Naive thymus-derived CD8-positive, alpha-beta T cell (primary cell): ENCODE results near the gene NXN. TPM values are rescaled to one million over a fixed set of nuclear protein-coding genes. Genes with fewer than 3 reads are reported as not detected.

Source experiments
- ATAC-seq, 2 donors: fragments of 150-1000 bp; cut with Tn5 transposase in 1 of 2; sonication (Bioruptor Pico), chemical (Tn5 transposase) in 1 of 2; 1 replicate in 1 of 2; 2 replicates in 1 of 2; pipeline ENCODE4 v1.10.0; 2021; ENCODE audit warnings: mild to moderate bottlenecking in 2 of 2, moderate library complexity in 2 of 2
- POLR2A ChIA-PET: fragments of 350-600 bp; sonication (Branson Sonifier 250); formaldehyde crosslinking; loops from one replicate; lab custom pipeline; 2021; ENCODE audit warnings: antibody characterized with exemption; lab: Charles Lee
- DNase-seq, 10 donors: peaks; one replicate each; pipeline versions ENCODE4 v3.0.0 to v3.0.0-alpha.2; 2020 to 2022
- H3K27ac Mint-ChIP-seq, 10 donors: one replicate each; pipeline ENCODE4 v1.8.0; 2020 to 2022; ENCODE audit warnings: mild to moderate bottlenecking in 10 of 10, mixed read lengths in 10 of 10, moderate library complexity in 4 of 10, inconsistent platforms in 1 of 10
- H3K27me3 Mint-ChIP-seq, 5 donors: one replicate each; pipeline ENCODE4 v1.8.0; 2021 to 2022; ENCODE audit warnings: mixed read lengths in 5 of 5
- H3K36me3 Mint-ChIP-seq, 3 donors: one replicate each; pipeline ENCODE4 v1.8.0; 2020 to 2022; ENCODE audit warnings: mixed read lengths in 3 of 3, mild to moderate bottlenecking in 2 of 3, inconsistent platforms in 1 of 3
- H3K4me1 Mint-ChIP-seq, 4 donors: one replicate each; pipeline ENCODE4 v1.8.0; 2021 to 2022; ENCODE audit warnings: mixed read lengths in 4 of 4
- H3K4me3 Mint-ChIP-seq, 10 donors: one replicate each; pipeline ENCODE4 v1.8.0; 2020 to 2022; ENCODE audit warnings: mild to moderate bottlenecking in 10 of 10, mixed read lengths in 10 of 10, moderate library complexity in 6 of 10, inconsistent platforms in 1 of 10
- H3K9me3 Mint-ChIP-seq, 9 donors: one replicate each; pipeline ENCODE4 v1.8.0; 2020 to 2022; ENCODE audit warnings: mixed read lengths in 9 of 9, mild to moderate bottlenecking in 3 of 9, inconsistent platforms in 1 of 9, moderate library complexity in 1 of 9
- polyA plus RNA-seq, 3 donors: library from polyadenylated mRNA; unstranded; fragments of 300-500 nt; fragmentation: Illumina TruSeq; gene quantifications; one replicate each; pipeline ENCODE4 v1.2.3, GENCODE V29; 2021
- total RNA-seq, 8 experiments: library from RNA in 2 of 8; stranded (reverse) in 2 of 8; gene quantifications; one replicate each; pipeline ENCODE4 v1.2.3 and lab custom pipeline; 2021 to 2026

The NXN gene
- total and polyA plus RNA-seq, 5 experiments from 2014 or later = 0.06 to 0.85 (median 0.49) TPM

GRCh38 chr17:897970-898619 is 81.5 kb downstream of the NXN start:
- Mint-ChIP-seq H3K9me3 (no peaks in the 10 kb centered on the region), H3K27ac (peak overlapping the region in 1 of 10 donors; percentile 61), H3K36me3 (no peaks in the 10 kb centered on the region), H3K4me3 (no peak overlapping the region), H3K4me1 (peaks cover 0 to 4% (median 1%) of the 10 kb centered on the region in 4 donors), H3K27me3 (peaks cover 20 to 60% (median 40%) of the 10 kb centered on the region in 5 donors)
- POLR2A ChIA-PET = no interaction called here
- ATAC-seq (no peak), DNase-seq (no peak)

- POLR2A ChIA-PET = no interaction called here
- DNase-seq (no peak), ATAC-seq (no peak)
- H3K9me3 Mint-ChIP-seq = no peaks in the 10 kb centered on the region
- peaks cover 0 to 4% (median 1%) of the 10 kb centered on the region in 4 donors for H3K4me1 Mint-ChIP-seq
- peak overlapping the region in 1 of 10 donors; percentile 18 for H3K27ac Mint-ChIP-seq
- H3K27me3 Mint-ChIP-seq = peaks cover 20 to 52% (median 36%) of the 10 kb centered on the region in 5 donors
- H3K36me3 Mint-ChIP-seq = no peaks in the 10 kb centered on the region
- H3K4me3 Mint-ChIP-seq = no peak overlapping the region
Measured at GRCh38 chr17:896953-897661, 82.5 kb downstream of the NXN start.

GRCh38 chr17:896454-896853 is 83.1 kb downstream of the NXN start:
- Mint-ChIP-seq H3K4me1 (peaks cover 0 to 4% (median 1%) of the 10 kb centered on the region in 4 donors), H3K27me3 (peaks cover 16 to 47% (median 32%) of the 10 kb centered on the region in 5 donors), H3K27ac (no peak overlapping the region), H3K4me3 (no peak overlapping the region), H3K9me3 (no peaks in the 10 kb centered on the region), H3K36me3 (no peaks in the 10 kb centered on the region)
- DNase-seq (no peak), ATAC-seq (no peak)
- POLR2A ChIA-PET = no interaction called here

GRCh38 chr17:892958-893357 is 86.6 kb downstream of the NXN start:
- H3K27me3 Mint-ChIP-seq = peaks cover 12 to 48% (median 32%) of the 10 kb centered on the region in 5 donors
- no peaks in the 10 kb centered on the region for H3K36me3 Mint-ChIP-seq
- POLR2A ChIA-PET = no interaction called here

GRCh38 chr17:888998-889441 is 90.6 kb downstream of the NXN start:
- H3K9me3 Mint-ChIP-seq = no peaks in the 10 kb centered on the region
- peak in 2 of 10 donors; percentile 9 to 13 for DNase-seq
- peak overlapping the region in 3 of 10 donors; percentile 48 to 67 (median 59) for H3K27ac Mint-ChIP-seq
- ATAC-seq = peak in 1 of 2 donors; percentile 45
- H3K27me3 Mint-ChIP-seq = peaks cover 9 to 41% (median 28%) of the 10 kb centered on the region in 5 donors
- no peaks in the 10 kb centered on the region for H3K36me3 Mint-ChIP-seq
- POLR2A ChIA-PET = no interaction called here
- no peak overlapping the region for H3K4me3 Mint-ChIP-seq
- H3K4me1 Mint-ChIP-seq = peaks cover 4 to 8% (median 7%) of the 10 kb centered on the region in 4 donors

More at GRCh38 chr17:892958-893357, 86.6 kb downstream of the NXN start:
- Mint-ChIP-seq H3K4me3 (no peak overlapping the region), H3K9me3 (no peaks in the 10 kb centered on the region), H3K4me1 (peaks cover 4 to 9% (median 7%) of the 10 kb centered on the region in 4 donors), H3K27ac (peak overlapping the region in 1 of 10 donors; percentile 4)
- ATAC-seq (no peak), DNase-seq (no peak)

GRCh38 chr17:887551-888209 is 91.9 kb downstream of the NXN start:
- H3K27ac Mint-ChIP-seq = no peak overlapping the region
- no peaks in the 10 kb centered on the region for H3K36me3 Mint-ChIP-seq
- no peak for DNase-seq
- no peak overlapping the region for H3K4me3 Mint-ChIP-seq
- peaks cover 4 to 8% (median 7%) of the 10 kb centered on the region in 4 donors for H3K4me1 Mint-ChIP-seq
- ATAC-seq = no peak
- H3K9me3 Mint-ChIP-seq = no peaks in the 10 kb centered on the region
- POLR2A ChIA-PET = no interaction called here
- peaks cover 9 to 41% (median 28%) of the 10 kb centered on the region in 5 donors for H3K27me3 Mint-ChIP-seq

- Mint-ChIP-seq H3K27ac (no peak overlapping the region), H3K4me3 (no peak overlapping the region), H3K27me3 (peaks cover 9 to 37% (median 24%) of the 10 kb centered on the region in 5 donors), H3K36me3 (no peaks in the 10 kb centered on the region), H3K4me1 (peaks cover 4 to 8% (median 7%) of the 10 kb centered on the region in 4 donors), H3K9me3 (no peaks in the 10 kb centered on the region)
- ATAC-seq = no peak
- no peak for DNase-seq
- POLR2A ChIA-PET = no interaction called here
Measured at GRCh38 chr17:885971-886571, 93.5 kb downstream of the NXN start.

- Mint-ChIP-seq H3K4me3 (no peak overlapping the region), H3K4me1 (peaks cover 4 to 7% (median 7%) of the 10 kb centered on the region in 4 donors), H3K36me3 (no peaks in the 10 kb centered on the region), H3K9me3 (no peaks in the 10 kb centered on the region), H3K27me3 (peaks cover 10 to 36% (median 14%) of the 10 kb centered on the region in 5 donors), H3K27ac (no peak overlapping the region)
- no peak for ATAC-seq
- POLR2A ChIA-PET = no interaction called here
- DNase-seq = no peak
Measured at GRCh38 chr17:883586-883962, 96.0 kb downstream of the NXN start.

GRCh38 chr17:882827-883585 is 96.6 kb downstream of the NXN start:
- DNase-seq = no peak
- ATAC-seq = no peak
- Mint-ChIP-seq H3K4me3 (no peak overlapping the region), H3K4me1 (peaks cover 5 to 7% (median 6%) of the 10 kb centered on the region in 4 donors), H3K36me3 (no peaks in the 10 kb centered on the region), H3K27me3 (peaks cover 10 to 37% (median 15%) of the 10 kb centered on the region in 5 donors), H3K9me3 (no peaks in the 10 kb centered on the region), H3K27ac (no peak overlapping the region)
- POLR2A ChIA-PET = no interaction called here

GRCh38 chr17:881778-882177 is 97.8 kb downstream of the NXN start:
- Mint-ChIP-seq H3K4me1 (peaks cover 5 to 8% (median 7%) of the 10 kb centered on the region in 4 donors), H3K9me3 (no peaks in the 10 kb centered on the region), H3K36me3 (no peaks in the 10 kb centered on the region), H3K27me3 (peaks cover 17 to 41% (median 22%) of the 10 kb centered on the region in 5 donors), H3K27ac (no peak overlapping the region), H3K4me3 (no peak overlapping the region)
- POLR2A ChIA-PET = no interaction called here
- ATAC-seq (no peak), DNase-seq (no peak)

GRCh38 chr17:880443-881269 is 98.9 kb downstream of the NXN start:
- peaks cover 19 to 45% (median 26%) of the 10 kb centered on the region in 5 donors for H3K27me3 Mint-ChIP-seq
- no peak overlapping the region for H3K4me3 Mint-ChIP-seq
- H3K27ac Mint-ChIP-seq = no peak overlapping the region
- ATAC-seq (no peak), DNase-seq (no peak)
- POLR2A ChIA-PET = interaction anchor here (1.5 kb wide), 1 partner anchor 100 kb away, joined by 4 read pairs; no protein-coding TSS in a partner anchor
- H3K36me3 Mint-ChIP-seq = no peaks in the 10 kb centered on the region
- no peaks in the 10 kb centered on the region for H3K9me3 Mint-ChIP-seq
- peaks cover 8 to 16% (median 13%) of the 10 kb centered on the region in 4 donors for H3K4me1 Mint-ChIP-seq
